K562 (cell line): Measurements from ENCODE around the gene ROM1. TPM values are rescaled to one million over a fixed set of nuclear protein-coding genes. Genes with fewer than 3 reads are reported as not detected.
A peak's percentile ranks its signal among the peaks of the same experiment; 100 is the strongest.

ENCODE experiments used
- ATAC-seq: fragments of 200-7000 bp; cut with Tn5 transposase; 3 replicates; pipeline ENCODE4 v1.9.1; 2020; ENCODE audit warnings: moderate library complexity
- BruUV-seq: library from RNA; stranded (reverse); fragments of 400-500 nt; replicated peaks from 2 replicates; lab custom pipeline; 2021; lab: Mats Ljungman, UMichigan
- CTCF ChIA-PET: fragments of 300-600 bp; formaldehyde crosslinking; extraction: SDS; loops from one replicate; lab custom pipeline; 2021; ENCODE audit warnings: low intra/inter-chr PET ratio; lab: Yijun Ruan, JAX
- POLR2A ChIA-PET: fragments of 300-600, 350-650 bp; sonication (Branson Sonifier 250); formaldehyde crosslinking; extraction: SDS; loops from one replicate; lab custom pipeline; 2021; ENCODE audit warnings: antibody characterized with exemption, inconsistent platforms; lab: Yijun Ruan, JAX
- DNase-seq, 4 experiments: peaks; one replicate each; pipeline versions ENCODE4 v3.0.0 to v3.0.0-alpha.2; 2011 to 2018; ENCODE audit warnings: low spot score in 3 of 4, mixed read lengths in 3 of 4; ENCODE audit errors: extremely low read depth in 1 of 4
- FAIRE-seq: peaks from 2 replicates; lab custom pipeline; 2011; peaks lifted over from hg19 to GRCh38; lab: Jason Lieb, UNC
- H2AFZ ChIP-seq: 2 replicates; pipeline ENCODE4 v1.6.0; 2011; ENCODE audit warnings: low read depth, low read length, control low read depth, inconsistent platforms
- H3K27ac ChIP-seq: fragments of 200-600 bp; 3 replicates; pipeline ENCODE4 v1.8.0; 2011; ENCODE audit warnings: low read depth, mild to moderate bottlenecking, control low read depth, inconsistent platforms, low read length, moderate library complexity, mixed read lengths; ENCODE audit errors: extremely low read depth
- H3K27me3 ChIP-seq, 2 experiments: fragments of 300-600 bp in 1 of 2; 2 replicates in 1 of 2; 3 replicates in 1 of 2; pipeline versions ENCODE4 v1.6.0 to v1.8.0; 2011; ENCODE audit warnings: inconsistent platforms in 2 of 2, low read length in 2 of 2, mild to moderate bottlenecking in 1 of 2, mixed read lengths in 1 of 2, moderate library complexity in 1 of 2; ENCODE audit not compliant: control insufficient read depth in 2 of 2, insufficient read depth in 2 of 2
- H3K36me3 ChIP-seq: fragments of 300-600 bp; 3 replicates; pipeline ENCODE4 v1.8.0; 2011; ENCODE audit warnings: mild to moderate bottlenecking, low read length, inconsistent platforms; ENCODE audit not compliant: control insufficient read depth, insufficient read depth
- H3K4me1 ChIP-seq, 2 experiments: fragments of 200-600 bp in 1 of 2; replicated peaks in 1 of 2; 2 replicates in 1 of 2; 3 replicates in 1 of 2; pipeline versions ENCODE4 v1.5.1 to v1.8.0; 2011; ENCODE audit warnings: inconsistent platforms in 2 of 2, low read length in 2 of 2, mild to moderate bottlenecking in 1 of 2, mixed read lengths in 1 of 2, moderate library complexity in 1 of 2; ENCODE audit not compliant: control insufficient read depth in 2 of 2, insufficient read depth in 2 of 2
- H3K4me2 ChIP-seq: 2 replicates; pipeline ENCODE4 v1.6.1; 2011; ENCODE audit warnings: low read length, control low read depth, inconsistent platforms, mixed read lengths; ENCODE audit not compliant: insufficient read depth
- H3K4me3 ChIP-seq: fragments of 200-600 bp; sonication (generic), shearing (Covaris generic); 2 replicates; pipeline ENCODE4 v1.5.1; 2016; ENCODE audit warnings: control low read depth, inconsistent platforms
- H3K79me2 ChIP-seq: fragments of 200-600 bp; 3 replicates; pipeline ENCODE4 v1.8.0; 2011; ENCODE audit warnings: low read length, inconsistent platforms; ENCODE audit not compliant: control insufficient read depth, insufficient read depth
- H3K9ac ChIP-seq, 2 experiments: 2 replicates each; pipeline versions ENCODE4 v1.6.0 to v1.6.1; 2011; ENCODE audit warnings: low read depth in 2 of 2, low read length in 2 of 2, control low read depth in 1 of 2, inconsistent platforms in 1 of 2, mild to moderate bottlenecking in 1 of 2, mixed read lengths in 1 of 2; ENCODE audit not compliant: insufficient read depth in 1 of 2
- H3K9me1 ChIP-seq: one replicate; pipeline ENCODE4 v1.6.0; 2011; ENCODE audit warnings: inconsistent platforms, mild to moderate bottlenecking, low read length, moderate library complexity; ENCODE audit not compliant: control insufficient read depth, insufficient read depth
- H3K9me3 ChIP-seq: replicated peaks from 2 replicates; pipeline ENCODE4 v1.5.1; 2011; ENCODE audit warnings: low read depth, low read length, inconsistent platforms; ENCODE audit not compliant: control insufficient read depth, insufficient read depth
- H4K20me1 ChIP-seq: replicated peaks from 2 replicates; pipeline ENCODE4 v1.6.1; 2011; ENCODE audit warnings: low read length, inconsistent platforms, mixed read lengths; ENCODE audit not compliant: control insufficient read depth, insufficient read depth
- CCNT2 ChIP-seq: IDR thresholded peaks from 2 replicates; pipeline ENCODE4 v1.6.1; 2011; ENCODE audit warnings: borderline replicate concordance, low read depth, mild to moderate bottlenecking, moderate library complexity, mixed read lengths, low read length; ENCODE audit not compliant: insufficient read length; ENCODE audit errors: extremely low read depth
- ELF2 ChIP-seq: fragments of 250-450 bp; sonication (Bioruptor Pico); IDR thresholded peaks from 2 replicates; pipeline ENCODE4 v1.5.0; 2021; ENCODE audit warnings: mild to moderate bottlenecking
- KDM4B ChIP-seq, 2 experiments: fragments of 450-650 bp in 1 of 2; sonication (generic) in 1 of 2; IDR thresholded peaks; 2 replicates each; pipeline ENCODE4 v1.6.1; 2016 to 2017; ENCODE audit warnings: borderline replicate concordance in 2 of 2, antibody characterized with exemption in 1 of 2, low read depth in 1 of 2, mild to moderate bottlenecking in 1 of 2
- NR2C1 ChIP-seq, 2 experiments: fragments of 450-650 bp; IDR thresholded peaks; 2 replicates each; pipeline ENCODE4 v1.6.1; 2017; ENCODE audit warnings: mild to moderate bottlenecking in 2 of 2, antibody characterized with exemption in 1 of 2, inconsistent platforms in 1 of 2, missing compliant biosample characterization in 1 of 2, missing genetic modification characterization in 1 of 2
- SMARCC2 ChIP-seq: fragments of 450-650 bp; IDR thresholded peaks from 2 replicates; pipeline ENCODE4 v1.6.1; 2017; ENCODE audit warnings: antibody characterized with exemption, moderate library complexity, mild to moderate bottlenecking, low read depth
- ZNF316 ChIP-seq: fragments of 450-650 bp; IDR thresholded peaks from 2 replicates; pipeline ENCODE4 v1.6.1; 2016
- WGBS: fragments of 100-300 bp; shearing (Covaris generic); methylation state at CpG from one replicate; pipeline ENCODE4 v1.1.6; 2016; ENCODE audit warnings: low coverage, mixed read lengths; ENCODE audit not compliant: insufficient coverage; ENCODE audit errors: missing lambda C conversion rate; 5-methylcytosine and 5-hydroxymethylcytosine counted together
- in situ Hi-C: fragments of 300-500 bp; cut with MboI; formaldehyde crosslinking; loops from 4 replicates; pipeline ENCODE4 v1.15.0; 2018; ENCODE audit warnings: inconsistent platforms, mixed read lengths
- intact Hi-C: fragments of 100-400 bp; cut with micrococcal nuclease; formaldehyde crosslinking; loops from 2 replicates; pipeline ENCODE4 v1.14.2; 2022
- polyA plus RNA-seq, 8 experiments: library from polyadenylated mRNA; depleted of rRNA in 4 of 8; stranded (reverse) in 5 of 8; unstranded in 3 of 8; fragments of >200 nt; fragmentation: Nextera tagmentation in 2 of 8; fragmentation: Illumina TruSeq in 1 of 8; extraction: Ambion mirVana in 2 of 8; extraction: Trizol in 1 of 8; gene quantifications; 2 replicates each; pipeline versions ENCODE4 v1.2.1 to v1.2.3, GENCODE V29; 2011 to 2014; ENCODE audit warnings: inconsistent platforms in 1 of 8, missing spikeins in 1 of 8
- total RNA-seq, 7 experiments: library from RNA; depleted of rRNA in 6 of 7; stranded (reverse); fragments of >200 nt in 6 of 7; fragmentation: Illumina TruSeq in 2 of 7; extraction: Trizol in 2 of 7; gene quantifications; 2 replicates each; pipeline versions ENCODE4 v1.2.1 to v1.2.3, GENCODE V29; 2011 to 2021; ENCODE audit warnings: low replicate concordance in 1 of 7
- TF ChIP-seq, protein P1 (sequence below), 3 experiments: fragments of 200-800 bp in 1 of 3; fragments of 250-450 bp in 1 of 3; fragments of 450-650 bp in 1 of 3; sonication (Bioruptor Pico) in 1 of 3; sonication (Bioruptor generic) in 1 of 3; formaldehyde crosslinking in 1 of 3; IDR thresholded peaks; 2 replicates each; pipeline versions ENCODE4 v1.6.1 to v1.8.0; 2016 to 2022; ENCODE audit warnings: mild to moderate bottlenecking in 2 of 3, missing genetic modification characterization in 2 of 3, missing compliant biosample characterization in 1 of 3, moderate library complexity in 1 of 3
- TF ChIP-seq, protein P2 (sequence below), 2 experiments: IDR thresholded peaks in 1 of 2; conservative IDR thresholded peaks in 1 of 2; 2 replicates each; pipeline ENCODE4 v1.6.1; 2016; ENCODE audit warnings: low read depth in 2 of 2, mild to moderate bottlenecking in 1 of 2, missing compliant biosample characterization in 1 of 2, missing genetic modification characterization in 1 of 2, moderate library complexity in 1 of 2

ROM1 gene
- total and polyA plus RNA-seq, 9 of the 15 experiments (the other 6 are each of a cell fraction or from before 2014, with no cell fraction given), result 0.75 to 4.0 (median 2.6) TPM

DNA sequence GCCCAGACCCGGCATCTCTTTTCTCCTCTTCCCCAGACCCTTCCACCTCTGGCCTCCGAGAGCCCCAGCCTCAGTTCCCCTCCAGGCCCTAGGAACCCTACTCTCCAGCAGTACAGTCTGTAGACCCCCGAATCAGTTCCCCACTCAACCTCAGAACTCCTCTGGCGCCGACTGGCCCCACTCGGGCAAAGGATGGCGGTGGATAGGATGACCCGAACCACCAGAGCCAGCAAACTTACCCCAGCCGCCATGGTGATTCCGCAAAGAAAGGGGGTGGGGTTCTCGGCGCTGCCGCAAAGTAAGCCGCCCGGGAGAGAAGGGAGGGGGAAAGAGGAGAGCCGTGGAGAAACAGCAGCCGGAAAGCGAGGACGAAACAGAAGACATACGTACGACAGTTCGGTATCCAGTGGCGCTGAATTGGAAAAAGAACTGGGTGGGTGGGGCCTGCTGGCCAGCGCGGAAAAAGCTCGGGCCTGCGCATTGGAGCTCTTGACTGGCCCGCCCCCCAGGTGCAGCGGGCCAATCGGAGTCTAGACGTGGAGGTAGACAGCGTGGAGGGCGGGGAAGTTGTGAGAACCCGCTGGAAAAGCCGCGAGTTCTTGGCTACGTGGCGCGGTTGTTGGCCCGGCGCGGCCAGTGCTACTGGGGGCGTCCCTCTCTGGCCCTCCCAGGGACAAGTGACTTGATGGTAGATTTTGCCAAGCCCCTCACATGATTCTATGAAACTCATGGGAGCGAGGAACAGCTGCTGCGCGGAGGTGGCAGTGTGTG lies 39.3 kb upstream of the ROM1 start, which contains the start of gene EEF1G (continued):
- TF ChIP-seq, protein P1, sequence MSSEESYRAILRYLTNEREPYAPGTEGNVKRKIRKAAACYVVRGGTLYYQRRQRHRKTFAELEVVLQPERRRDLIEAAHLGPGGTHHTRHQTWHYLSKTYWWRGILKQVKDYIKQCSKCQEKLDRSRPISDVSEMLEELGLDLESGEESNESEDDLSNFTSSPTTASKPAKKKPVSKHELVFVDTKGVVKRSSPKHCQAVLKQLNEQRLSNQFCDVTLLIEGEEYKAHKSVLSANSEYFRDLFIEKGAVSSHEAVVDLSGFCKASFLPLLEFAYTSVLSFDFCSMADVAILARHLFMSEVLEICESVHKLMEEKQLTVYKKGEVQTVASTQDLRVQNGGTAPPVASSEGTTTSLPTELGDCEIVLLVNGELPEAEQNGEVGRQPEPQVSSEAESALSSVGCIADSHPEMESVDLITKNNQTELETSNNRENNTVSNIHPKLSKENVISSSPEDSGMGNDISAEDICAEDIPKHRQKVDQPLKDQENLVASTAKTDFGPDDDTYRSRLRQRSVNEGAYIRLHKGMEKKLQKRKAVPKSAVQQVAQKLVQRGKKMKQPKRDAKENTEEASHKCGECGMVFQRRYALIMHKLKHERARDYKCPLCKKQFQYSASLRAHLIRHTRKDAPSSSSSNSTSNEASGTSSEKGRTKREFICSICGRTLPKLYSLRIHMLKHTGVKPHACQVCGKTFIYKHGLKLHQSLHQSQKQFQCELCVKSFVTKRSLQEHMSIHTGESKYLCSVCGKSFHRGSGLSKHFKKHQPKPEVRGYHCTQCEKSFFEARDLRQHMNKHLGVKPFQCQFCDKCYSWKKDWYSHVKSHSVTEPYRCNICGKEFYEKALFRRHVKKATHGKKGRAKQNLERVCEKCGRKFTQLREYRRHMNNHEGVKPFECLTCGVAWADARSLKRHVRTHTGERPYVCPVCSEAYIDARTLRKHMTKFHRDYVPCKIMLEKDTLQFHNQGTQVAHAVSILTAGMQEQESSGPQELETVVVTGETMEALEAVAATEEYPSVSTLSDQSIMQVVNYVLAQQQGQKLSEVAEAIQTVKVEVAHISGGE (CRISPR knock-in tag; IDR thresholded peaks at IDR 0.05), result peak in 1 of 3 experiments; percentile 68; a peak in 1 of 6 replicates

DNA sequence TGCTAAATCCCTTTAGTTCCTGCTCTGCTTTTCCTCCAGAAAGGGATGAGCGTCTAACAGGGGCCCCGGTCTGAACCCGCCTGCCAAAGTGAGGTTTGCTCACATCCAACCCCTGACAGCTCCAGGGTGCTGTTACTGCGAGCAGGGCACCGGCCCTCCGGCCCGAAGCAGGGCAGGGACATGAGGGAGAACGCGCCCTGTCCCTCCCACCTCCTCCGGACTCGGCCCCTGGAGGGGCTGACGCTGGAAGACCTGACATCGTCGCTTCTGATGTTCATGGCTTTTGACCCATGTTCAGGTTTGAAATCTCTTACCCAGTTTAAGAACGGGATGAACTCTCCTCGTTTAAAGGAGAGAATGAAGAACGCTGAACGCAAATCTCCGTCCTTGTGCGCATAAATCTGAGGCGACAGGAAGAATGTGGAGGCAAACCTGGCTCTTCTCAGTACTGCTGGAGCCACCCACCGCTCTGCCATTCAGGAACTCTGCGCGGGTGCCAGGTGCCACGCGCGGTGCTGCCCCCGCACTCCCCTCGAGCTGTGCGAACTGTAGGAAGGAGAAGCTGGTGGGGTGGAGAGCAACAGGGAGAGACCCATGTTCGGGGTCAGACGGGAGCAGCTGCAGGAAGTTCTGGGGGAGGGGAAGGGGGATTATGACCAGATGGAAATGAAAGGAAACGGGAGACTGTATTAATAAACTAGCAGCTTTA lies 38.5 kb upstream of the ROM1 start:
- H3K27me3 ChIP-seq, result no peaks in the 10 kb centered on the region
- peak overlapping the region; percentile 84 for H3K27ac ChIP-seq
- ATAC-seq, result peak; percentile 58
- ChIA-PET CTCF (interaction anchor here (0.9 kb wide), 1 partner anchor 150 kb away, joined by 3 read pairs; no protein-coding TSS in a partner anchor), POLR2A (interaction anchor here (0.6 to 3.8 kb wide), 43 partner anchors 9 to 667 kb away, joined by 3 to 34 read pairs (median 4); partner anchors contain the start of genes C11orf98, CSKMT, HNRNPUL2 and LBHD1)
- TSS peak; percentile 94 for BruUV-seq
- peaks cover 82% of the 10 kb centered on the region for H3K36me3 ChIP-seq
- peaks cover 3% of the 10 kb centered on the region for H4K20me1 ChIP-seq
- FAIRE-seq, result peak; percentile 37
- peak overlapping the region; percentile 77 for H3K4me2 ChIP-seq
- H3K9me3 ChIP-seq, result no peaks in the 10 kb centered on the region
- peak overlapping the region; percentile 93 to 98 for H3K9ac ChIP-seq
- WGBS, result 3% methylated on average over 32 of the region's 33 CpGs
- H2AFZ ChIP-seq, result peak overlapping the region; percentile 80
- intact Hi-C loops, result no loop called here
- DNase-seq, result peak; percentile 40 to 53 (median 50)
- H3K79me2 ChIP-seq, result peaks cover 58% of the 10 kb centered on the region
- peak overlapping the region; percentile 96 for H3K4me3 ChIP-seq
- in situ Hi-C loops, result no loop called here
- H3K4me1 ChIP-seq, result peaks cover 22 to 37% of the 10 kb centered on the region in 2 experiments; a peak in 4 of 5 replicates
- H3K9me1 ChIP-seq, result no peaks in the 10 kb centered on the region
- TF ChIP-seq SMARCC2 (0 out of 2 replicates have a peak, but pooled peaks have one; percentile 22), KDM4B (IDR thresholded peaks at IDR 0.05; ENCODE audit: borderline replicate concordance in 2 of 2, low read depth in 1 of 2) (0 out of 4 replicates have a peak, but pooled peaks of 1 of the 2 experiments have one; percentile 2), CCNT2 (peak; percentile 4), NR2C1 (IDR thresholded peaks at IDR 0.05) (peak; percentile 43; the same call in 1 of the 2 replicates), NR2C1 (tag; IDR thresholded peaks at IDR 0.05) (no peak), ELF2 (CRISPR knock-in tag) (no peak), ZNF316 (no peak)
- TF ChIP-seq, protein P2, sequence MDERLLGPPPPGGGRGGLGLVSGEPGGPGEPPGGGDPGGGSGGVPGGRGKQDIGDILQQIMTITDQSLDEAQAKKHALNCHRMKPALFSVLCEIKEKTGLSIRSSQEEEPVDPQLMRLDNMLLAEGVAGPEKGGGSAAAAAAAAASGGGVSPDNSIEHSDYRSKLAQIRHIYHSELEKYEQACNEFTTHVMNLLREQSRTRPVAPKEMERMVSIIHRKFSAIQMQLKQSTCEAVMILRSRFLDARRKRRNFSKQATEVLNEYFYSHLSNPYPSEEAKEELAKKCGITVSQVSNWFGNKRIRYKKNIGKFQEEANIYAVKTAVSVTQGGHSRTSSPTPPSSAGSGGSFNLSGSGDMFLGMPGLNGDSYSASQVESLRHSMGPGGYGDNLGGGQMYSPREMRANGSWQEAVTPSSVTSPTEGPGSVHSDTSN (CRISPR knock-in tag; IDR thresholded peaks at IDR 0.05; ENCODE audit: low read depth), result no peak
- TF ChIP-seq, protein P2 (tag; conservative IDR thresholded peaks at IDR 0.05; ENCODE audit: low read depth), result 0 out of 2 replicates have a peak, but pooled peaks have one; percentile 13
